ENCODE results near the gene LCN12.

LCN12 gene

GRCh38 chr9:136930014-136930413 is 22.1 kb upstream of the LCN12 start:
- no peaks in the 10 kb centered on the region for H3K27me3 Mint-ChIP-seq (ENCODE audit: low read depth, poor library complexity)
- no peak overlapping the region for H3K4me3 Mint-ChIP-seq
- TF ChIP-seq CTCF (IDR thresholded peaks at IDR 0.05) = no peak
- peaks cover 54% of the 10 kb centered on the region for H3K36me3 Mint-ChIP-seq (ENCODE audit: low read depth)
- no peak overlapping the region for H3K27ac Mint-ChIP-seq
- peaks cover 9% of the 10 kb centered on the region for H3K9me3 Mint-ChIP-seq
- no peaks in the 10 kb centered on the region for H3K4me1 Mint-ChIP-seq
- DNase-seq = no peak

GRCh38 chr9:136931611-136932130 is 20.4 kb upstream of the LCN12 start:
- DNase-seq = no peak

GRCh38 chr9:136934277-136934676 is 17.8 kb upstream of the LCN12 start:
- H3K4me3 Mint-ChIP-seq = no peak overlapping the region
- DNase-seq = no peak
- no peaks in the 10 kb centered on the region for H3K4me1 Mint-ChIP-seq
- H3K9me3 Mint-ChIP-seq = peaks cover 9% of the 10 kb centered on the region
- TF ChIP-seq CTCF (IDR thresholded peaks at IDR 0.05) = no peak
- peaks cover 77% of the 10 kb centered on the region for H3K36me3 Mint-ChIP-seq (ENCODE audit: low read depth)
- no peak overlapping the region for H3K27ac Mint-ChIP-seq
- H3K27me3 Mint-ChIP-seq (ENCODE audit: low read depth, poor library complexity) = no peaks in the 10 kb centered on the region

More at GRCh38 chr9:136931611-136932130, 20.4 kb upstream of the LCN12 start:
- Mint-ChIP-seq H3K27ac (no peak overlapping the region), H3K9me3 (peaks cover 9% of the 10 kb centered on the region), H3K27me3 (ENCODE audit: low read depth, poor library complexity) (no peaks in the 10 kb centered on the region), H3K4me3 (no peak overlapping the region), H3K36me3 (ENCODE audit: low read depth) (peaks cover 63% of the 10 kb centered on the region), H3K4me1 (no peaks in the 10 kb centered on the region)
- no peak for TF ChIP-seq CTCF (IDR thresholded peaks at IDR 0.05)

GRCh38 chr9:136935651-136936050 is 16.4 kb upstream of the LCN12 start:
- Mint-ChIP-seq H3K4me3 (no peak overlapping the region), H3K36me3 (ENCODE audit: low read depth) (peaks cover 74% of the 10 kb centered on the region), H3K27me3 (ENCODE audit: low read depth, poor library complexity) (no peaks in the 10 kb centered on the region), H3K27ac (no peak overlapping the region), H3K4me1 (no peaks in the 10 kb centered on the region), H3K9me3 (peaks cover 9% of the 10 kb centered on the region)
- no peak for TF ChIP-seq CTCF (IDR thresholded peaks at IDR 0.05)
- DNase-seq = no peak

GRCh38 chr9:136936645-136937170 is 15.4 kb upstream of the LCN12 start:
- Mint-ChIP-seq H3K4me3 (no peak overlapping the region), H3K9me3 (peaks cover 8% of the 10 kb centered on the region), H3K27ac (peak overlapping the region; percentile 81), H3K36me3 (ENCODE audit: low read depth) (peaks cover 63% of the 10 kb centered on the region), H3K4me1 (no peaks in the 10 kb centered on the region), H3K27me3 (ENCODE audit: low read depth, poor library complexity) (no peaks in the 10 kb centered on the region)
- TF ChIP-seq CTCF (IDR thresholded peaks at IDR 0.05) = no peak
- DNase-seq = no peak
